HG02588 (cell line): ENCODE measurements around the gene PGBD2.
A peak's percentile ranks its signal among the peaks of the same experiment; 100 is the strongest.
"Not testable (repeated sequence)": the region's sequence is repeated elsewhere in the genome, so short reads cannot be mapped to it uniquely, and the experiment has no call there.

ENCODE experiments used
- ATAC-seq: cut with Tn5 transposase; IDR thresholded peaks from one replicate; pipeline ENCODE4 v1.9.1; 2021; ENCODE audit warnings: mild to moderate bottlenecking, moderate library complexity; ENCODE audit not compliant: unreplicated experiment

The PGBD2 gene, protein sequence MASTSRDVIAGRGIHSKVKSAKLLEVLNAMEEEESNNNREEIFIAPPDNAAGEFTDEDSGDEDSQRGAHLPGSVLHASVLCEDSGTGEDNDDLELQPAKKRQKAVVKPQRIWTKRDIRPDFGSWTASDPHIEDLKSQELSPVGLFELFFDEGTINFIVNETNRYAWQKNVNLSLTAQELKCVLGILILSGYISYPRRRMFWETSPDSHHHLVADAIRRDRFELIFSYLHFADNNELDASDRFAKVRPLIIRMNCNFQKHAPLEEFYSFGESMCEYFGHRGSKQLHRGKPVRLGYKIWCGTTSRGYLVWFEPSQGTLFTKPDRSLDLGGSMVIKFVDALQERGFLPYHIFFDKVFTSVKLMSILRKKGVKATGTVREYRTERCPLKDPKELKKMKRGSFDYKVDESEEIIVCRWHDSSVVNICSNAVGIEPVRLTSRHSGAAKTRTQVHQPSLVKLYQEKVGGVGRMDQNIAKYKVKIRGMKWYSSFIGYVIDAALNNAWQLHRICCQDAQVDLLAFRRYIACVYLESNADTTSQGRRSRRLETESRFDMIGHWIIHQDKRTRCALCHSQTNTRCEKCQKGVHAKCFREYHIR

DNA sequence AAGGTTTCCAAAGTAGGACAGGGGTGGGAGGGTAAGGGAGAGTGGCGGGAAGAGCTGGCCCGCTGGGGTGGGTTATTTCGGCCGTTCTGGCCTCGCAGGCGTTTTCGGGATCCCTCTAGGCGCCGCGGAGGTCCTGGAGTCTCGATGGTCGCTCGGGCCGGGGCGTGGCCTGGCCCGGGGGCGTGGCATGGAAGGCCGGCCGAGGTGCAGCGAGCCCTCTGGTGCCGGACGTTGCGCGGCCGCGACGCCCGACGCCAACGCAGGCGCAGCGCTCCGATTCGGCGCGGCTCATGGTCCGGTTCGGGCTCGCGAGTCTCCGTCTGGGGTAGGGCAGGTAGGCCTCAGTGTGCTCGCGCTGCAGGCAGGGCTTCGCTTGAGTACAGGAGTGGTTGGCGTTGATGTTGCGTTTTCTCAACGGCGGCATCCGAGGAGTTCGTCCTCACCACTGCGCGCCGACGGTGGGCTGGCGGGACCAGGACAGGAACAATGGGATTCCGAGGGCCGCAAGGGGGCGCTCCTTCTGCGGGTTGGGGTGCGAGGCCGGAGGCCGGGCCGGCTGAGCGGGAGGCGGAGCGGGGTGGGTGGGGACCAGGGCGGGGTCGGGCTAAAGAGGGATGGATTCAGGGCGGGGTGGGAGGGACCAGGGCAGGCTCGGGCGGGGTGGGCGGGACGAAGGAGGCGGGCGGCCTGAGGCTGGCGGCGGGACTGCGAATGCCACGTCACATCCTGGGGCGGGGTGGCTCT lies at the start of gene PGBD2:
Gene PGBD2, plus strand, starts transcription at position 227 of the 744 bp plus-strand sequence. CDS start 7,628 bp downstream, outside the sequence.
- ATAC-seq = peak; percentile 93

DNA sequence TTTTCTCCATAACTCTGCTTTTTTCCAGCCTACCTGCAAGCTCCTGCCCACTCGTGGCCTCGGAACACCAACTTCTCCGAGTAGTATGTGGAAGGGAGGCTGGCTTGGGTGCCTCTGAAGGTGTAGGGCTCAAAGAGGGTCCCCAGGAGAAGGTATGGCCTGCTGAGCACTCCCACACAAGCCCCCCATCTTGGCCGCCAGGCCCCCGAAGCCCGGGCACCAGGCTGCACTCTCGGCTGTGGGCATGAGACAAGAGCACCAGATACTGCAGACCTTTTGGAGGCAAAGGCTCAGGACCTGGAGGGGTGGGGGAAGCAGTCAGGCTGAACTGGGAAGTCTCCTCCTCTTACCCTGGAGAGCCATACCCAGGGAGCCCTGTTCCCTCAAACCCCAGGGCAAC lies 48.8 kb upstream of the PGBD2 start:
- ATAC-seq = no peak

DNA sequence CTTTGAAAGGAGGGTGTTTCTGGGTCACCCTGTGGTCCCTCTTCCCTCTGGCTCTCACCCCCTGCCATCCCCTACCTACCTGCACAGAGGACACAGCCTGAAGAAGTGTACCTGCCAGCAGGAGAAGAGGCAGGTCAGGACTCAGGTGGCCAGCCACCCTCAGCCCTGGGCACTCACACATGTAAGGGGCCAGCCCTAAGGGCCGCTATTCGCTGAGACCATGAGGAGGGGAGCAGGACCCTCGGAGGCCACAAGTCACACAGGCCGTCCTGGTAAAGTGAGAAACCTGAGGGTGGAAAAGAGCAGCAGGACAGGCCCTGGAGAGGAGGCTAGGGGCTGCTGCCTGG lies 48.3 kb upstream of the PGBD2 start:
- ATAC-seq = no peak

DNA sequence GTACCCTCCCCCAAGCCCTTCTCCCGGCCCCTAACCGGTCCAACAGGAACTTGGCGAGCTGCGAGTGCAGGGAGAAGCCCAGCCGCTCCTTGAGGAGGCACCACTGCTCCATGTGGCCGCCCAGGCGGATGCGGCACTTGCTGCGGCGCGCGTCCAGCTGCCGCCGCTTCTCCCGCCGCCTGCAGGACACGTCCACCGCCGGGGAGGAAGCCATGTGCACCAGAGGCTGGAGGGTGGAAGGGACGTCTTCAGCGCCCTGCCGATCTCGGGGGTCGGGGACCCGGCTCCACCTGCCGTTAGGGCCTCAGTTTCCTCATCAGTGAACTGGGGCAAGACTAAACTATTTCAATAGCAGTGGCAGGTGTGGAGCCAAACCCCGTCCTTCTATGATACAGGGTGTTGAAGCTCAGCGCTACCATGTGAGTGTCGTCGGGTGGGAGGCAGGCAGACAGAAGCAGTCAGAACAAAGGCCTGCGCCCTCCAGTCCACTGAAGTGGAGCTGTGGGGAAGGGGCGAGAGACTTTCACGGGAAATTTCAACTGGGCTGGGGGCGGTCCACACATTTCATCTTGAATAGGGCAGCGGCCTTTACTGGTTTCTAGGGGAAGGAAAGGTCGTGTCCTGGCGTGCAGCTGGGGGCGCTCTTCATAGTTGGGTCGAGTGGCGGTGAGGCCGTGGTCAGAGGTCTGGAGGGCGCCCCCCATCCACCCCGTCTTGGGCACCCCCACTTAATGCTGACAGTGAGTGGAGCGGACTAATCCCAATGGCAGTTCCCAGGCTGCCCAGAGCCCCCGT lies 47.7 kb upstream of the PGBD2 start:
- peak; percentile 32 for ATAC-seq

DNA sequence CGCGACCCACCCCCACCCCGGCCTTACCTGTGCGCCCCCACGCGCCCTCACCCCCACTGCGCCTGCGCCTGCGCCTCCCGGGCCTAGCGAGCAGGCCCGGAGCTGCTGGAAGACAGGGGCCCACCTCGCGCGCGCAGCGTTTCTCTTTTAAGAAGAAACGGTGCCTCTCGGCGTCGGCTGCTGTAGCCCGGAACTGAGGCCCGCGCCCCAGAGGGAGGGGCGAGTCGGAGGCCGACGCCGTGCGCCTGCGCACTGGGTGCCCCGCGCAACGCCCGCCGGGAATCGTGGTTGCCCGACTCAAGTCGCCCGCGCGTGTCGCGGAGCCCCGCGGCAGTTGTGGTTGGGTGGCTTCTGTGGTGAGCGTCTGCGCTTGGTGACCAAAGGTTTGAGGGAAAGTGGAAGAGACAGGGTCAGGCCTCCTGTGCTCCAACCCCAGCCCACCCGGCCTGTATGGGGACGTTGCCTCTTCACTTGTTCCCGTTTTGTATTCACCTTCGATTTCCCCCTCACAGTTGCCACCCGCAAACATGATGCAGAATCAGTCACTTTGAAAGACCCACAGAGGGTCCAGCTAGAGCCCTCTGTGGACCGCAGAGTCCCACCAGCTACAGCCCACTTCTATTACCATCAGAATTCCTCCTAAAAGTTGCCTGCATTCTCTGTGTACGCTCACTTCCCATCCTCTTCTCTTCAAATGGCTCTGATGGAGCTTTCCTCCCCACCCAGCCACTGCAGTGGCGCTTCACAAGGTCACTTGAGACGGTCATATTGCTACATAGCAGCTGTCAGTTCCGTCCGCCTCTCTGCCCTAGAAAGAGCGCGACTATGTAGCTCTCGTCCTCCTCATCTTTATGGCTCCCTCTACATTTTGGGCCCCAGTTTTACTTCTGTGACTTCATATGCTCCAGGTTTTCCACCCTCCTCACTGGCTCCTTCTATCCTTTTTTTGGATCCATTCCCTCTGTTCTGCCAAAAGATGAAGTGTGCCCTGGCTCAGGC lies 46.8 kb upstream of the PGBD2 start, which contains the start of gene ZNF692:
Gene ZNF692, minus strand, starts transcription at position 195 of the 999 bp plus-strand sequence. CDS start 776 bp downstream, outside the sequence.
- ATAC-seq = peak; percentile 78

DNA sequence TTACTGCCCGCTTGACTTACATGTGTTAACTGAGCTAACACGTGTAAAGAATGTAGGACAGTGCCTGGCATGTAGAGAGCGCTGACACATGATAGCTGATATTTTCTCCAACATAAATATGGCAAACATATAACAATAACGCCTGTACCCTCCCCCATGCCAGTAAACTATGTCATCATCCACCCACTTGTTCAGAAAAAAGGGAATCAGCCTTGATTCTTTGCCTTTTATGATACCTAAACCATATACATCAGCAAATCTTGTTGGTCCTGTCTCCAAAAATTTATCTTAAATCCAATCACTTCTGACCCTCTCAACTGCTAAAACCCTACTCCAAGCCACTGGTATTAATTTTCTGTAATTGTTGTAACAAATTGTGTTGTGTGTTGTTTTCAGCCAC lies 46.0 kb upstream of the PGBD2 start:
- ATAC-seq = no peak

DNA sequence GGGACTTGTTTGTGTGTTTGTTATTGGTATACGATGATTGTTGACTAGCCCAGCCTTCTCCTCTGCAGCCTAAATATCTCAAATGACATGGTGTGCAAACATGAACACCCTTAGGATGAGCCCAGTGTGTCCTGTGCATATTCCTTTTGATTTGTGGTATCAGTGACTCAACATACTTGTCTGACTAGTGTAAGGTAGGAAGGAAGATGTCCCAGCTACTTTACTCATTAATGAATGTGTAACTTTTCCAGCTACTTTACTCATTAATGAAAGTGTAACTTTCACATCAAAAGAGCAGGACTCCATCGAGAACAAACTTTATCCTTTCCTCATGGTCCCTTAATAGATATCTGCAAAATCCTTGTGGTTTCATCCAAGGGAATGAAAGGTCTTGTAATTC lies 44.4 kb upstream of the PGBD2 start:
- no peak for ATAC-seq

DNA sequence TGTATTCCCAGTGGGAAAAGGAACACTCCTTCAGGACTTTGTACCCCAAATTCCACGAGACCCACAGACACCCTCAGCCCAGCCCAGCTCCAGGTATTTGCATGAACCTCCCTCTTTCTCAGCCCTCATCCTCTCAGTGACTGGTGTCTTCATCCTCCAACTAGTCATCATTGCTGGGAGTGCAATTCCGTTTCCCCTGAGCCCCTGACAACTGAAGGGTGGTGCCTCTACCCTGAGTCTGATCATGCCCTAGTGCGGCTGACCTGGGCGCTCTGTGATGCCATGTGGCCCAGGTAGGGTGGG lies 43.4 kb upstream of the PGBD2 start:
- peak; percentile 1 for ATAC-seq

DNA sequence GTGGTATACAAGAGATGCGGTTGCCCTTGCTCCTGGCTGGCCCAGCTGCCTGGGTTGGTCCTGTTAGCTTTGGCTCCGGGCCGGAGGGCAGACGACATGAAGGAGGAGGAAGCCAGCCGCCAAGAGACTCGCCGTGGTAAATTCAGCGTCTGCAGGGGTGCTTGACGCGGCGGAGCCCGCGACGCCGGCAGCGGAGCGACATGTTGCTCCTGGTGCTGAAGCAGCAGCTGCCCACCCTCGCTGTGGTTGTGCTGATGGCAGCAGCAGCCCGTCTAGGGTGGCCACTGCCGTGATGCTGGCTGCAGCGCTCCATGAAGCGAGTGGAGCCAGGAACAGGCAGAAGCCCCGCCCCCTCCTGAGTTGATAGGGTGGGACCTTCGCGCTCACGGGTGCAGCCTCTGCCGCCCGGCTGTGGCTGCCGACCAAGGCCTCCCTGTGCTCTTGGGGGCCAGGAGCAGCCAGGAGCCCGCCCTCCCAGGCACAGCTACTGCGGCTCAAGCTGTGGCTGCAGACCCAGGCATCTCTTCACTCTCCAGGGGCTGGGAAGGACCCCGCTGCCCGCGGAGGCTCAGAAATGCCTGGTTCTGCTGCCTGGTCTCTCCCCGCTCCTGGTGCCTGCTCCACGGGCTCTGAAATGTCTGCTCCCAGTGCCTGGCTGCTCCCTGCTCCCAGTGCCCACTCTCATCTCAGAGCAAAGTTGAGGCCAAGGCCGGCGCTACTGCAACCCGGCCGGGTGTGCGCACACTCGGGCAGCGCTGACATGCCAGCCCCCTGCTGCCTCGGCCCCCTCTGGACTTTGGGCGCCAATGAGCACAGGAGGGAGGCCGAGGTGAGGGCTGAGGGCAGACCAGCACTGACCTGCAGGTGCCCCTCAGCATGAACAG lies 42.8 kb upstream of the PGBD2 start:
- peak; percentile 67 for ATAC-seq

DNA sequence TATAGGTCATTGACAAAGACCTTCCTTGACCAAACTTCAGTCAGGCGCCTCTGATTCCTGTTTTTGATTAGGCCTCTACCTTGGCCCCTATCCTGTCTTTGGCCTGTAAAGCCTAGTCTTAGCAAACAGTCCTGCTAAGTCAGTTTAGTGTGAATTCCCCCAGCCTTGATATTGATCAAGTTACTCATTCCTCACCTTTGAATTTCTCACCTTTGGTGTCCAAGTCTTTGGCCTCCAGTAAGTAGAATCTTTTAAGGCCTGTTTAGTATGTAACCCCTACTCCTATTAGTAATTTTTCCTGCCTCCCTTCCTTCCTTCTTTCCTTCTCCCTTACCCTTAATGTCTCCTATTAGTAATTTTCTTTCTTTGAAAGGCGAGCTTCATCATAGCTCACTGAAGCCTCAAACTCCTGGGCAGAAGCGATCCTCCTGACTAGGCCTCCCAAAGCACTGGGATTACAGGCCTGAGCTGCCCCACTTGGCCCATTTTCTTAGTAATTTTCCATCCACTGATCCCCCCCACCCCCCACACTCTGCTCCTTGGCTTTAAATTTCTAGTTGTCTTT lies 34.1 kb upstream of the PGBD2 start:
- no peak for ATAC-seq

DNA sequence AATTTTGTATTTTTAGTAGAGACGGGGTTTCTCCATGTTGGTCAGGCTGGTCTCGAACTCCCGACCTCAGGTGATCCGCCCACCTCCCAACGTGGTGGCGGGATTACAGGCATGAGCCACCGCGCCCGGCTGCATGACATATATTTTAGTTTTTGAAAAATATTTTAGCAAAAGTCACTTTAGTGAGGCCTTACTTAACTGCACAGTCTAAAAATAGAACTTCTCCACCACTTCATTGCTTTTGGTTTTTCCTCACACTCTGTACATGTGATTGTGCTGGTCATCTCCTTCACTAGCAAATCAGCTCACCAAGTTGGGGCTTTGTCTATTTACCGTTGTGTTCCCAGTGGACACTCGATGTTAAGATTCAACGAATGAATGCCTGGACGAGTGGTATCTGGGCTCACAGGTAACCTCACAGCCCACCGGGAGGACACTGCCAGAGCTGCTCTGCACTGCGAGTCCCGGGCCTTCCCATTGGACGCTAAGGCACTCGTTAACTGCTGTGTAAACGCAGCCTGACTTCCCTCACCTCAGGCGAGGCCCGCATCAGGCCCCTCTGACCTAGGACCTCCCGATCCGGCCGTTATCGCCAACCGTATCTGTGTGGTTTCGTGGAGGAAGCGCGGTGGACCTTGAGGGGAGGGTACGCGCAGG lies 33.2 kb upstream of the PGBD2 start:
- ATAC-seq = peak; percentile 45

DNA sequence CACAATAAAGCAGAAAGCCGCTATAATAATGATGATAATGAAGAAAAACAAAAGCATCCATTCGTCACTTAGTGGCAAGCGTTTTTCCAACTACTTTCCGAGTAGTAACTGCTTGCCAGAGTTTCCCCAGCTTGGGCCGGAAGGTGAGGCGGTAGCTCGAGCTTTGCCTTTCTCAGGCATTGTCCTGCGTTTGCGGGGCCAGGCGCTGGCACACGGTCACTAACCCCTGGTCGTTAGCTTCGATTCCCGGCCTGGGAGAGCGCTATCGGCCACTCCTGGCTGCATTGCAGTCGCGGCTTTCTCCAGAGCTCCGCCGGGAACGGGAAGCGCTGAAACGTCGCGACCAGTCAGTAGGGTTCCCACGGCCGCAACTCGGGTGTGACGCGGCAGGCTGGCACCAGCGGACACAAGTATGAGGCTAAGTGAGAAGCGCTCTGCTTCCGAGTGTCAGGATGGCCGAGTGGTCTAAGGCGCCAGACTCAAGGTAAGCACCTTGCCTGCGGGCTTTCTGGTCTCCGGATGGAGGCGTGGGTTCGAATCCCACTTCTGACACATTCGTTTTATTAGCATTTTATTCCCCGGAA lies 32.5 kb upstream of the PGBD2 start:
- ATAC-seq = peak; percentile 80

DNA sequence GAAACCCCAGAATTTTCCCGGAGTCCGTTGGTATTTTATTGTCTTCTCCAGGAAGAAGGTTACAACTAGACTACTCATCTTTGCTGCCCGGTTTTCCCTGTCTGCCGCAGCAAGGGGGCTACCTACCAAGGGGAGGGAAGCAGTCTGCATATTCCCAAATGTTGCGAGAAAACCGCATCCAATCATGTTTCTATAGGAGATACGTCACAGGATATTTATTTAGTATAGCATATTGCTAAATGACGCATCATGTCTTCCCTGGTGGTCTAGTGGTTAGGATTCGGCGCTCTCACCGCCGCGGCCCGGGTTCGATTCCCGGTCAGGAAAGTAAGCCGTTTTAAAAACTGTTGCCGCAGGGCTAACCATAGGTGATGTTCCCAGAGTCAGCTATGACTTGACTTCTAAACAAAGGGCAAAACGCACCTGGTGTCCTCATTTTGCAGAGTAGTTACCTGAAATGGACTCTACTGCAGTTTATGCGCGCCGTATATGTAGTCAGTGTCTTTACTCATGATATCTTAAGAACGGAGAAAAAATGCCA lies 32.0 kb upstream of the PGBD2 start:
- peak; percentile 51 for ATAC-seq

DNA sequence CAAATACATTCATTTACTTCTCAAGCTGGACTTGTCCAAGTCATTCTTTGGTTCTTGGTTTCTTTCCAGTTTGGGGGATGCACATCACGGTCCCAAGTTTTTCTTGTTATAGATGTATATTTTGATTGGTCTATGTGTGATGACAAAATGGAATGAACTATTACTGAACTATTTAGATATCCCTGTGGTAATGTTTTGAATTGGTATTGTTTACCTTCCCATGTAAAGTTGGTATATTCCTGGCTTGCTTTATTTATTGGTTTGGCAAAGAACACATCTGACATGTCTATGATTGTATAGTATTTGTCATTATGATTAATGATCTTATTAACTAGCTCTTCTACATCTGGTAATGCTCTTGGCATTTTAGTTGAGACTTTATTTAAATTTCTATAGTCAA lies 24.8 kb upstream of the PGBD2 start:
- no peak for ATAC-seq

DNA sequence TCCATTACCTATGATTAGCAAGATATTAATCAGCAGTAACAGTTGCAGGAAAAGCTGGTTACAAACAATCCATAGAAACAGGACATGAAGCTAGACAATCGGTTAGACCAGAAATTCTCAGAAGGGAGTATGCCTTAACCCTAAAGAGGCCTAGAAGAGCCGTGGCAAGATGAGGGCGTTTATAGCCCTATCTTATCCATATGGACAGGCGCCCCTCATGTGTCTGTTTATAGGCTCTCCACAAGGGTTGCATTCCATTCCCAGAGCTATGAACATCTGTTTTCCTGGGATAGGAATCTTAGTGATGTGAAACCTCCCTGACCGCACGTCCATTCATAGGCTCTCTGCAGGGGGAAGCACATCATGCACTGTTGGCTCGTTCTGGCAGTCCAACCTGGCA lies 23.6 kb upstream of the PGBD2 start:
- ATAC-seq = not testable (repeated sequence)

DNA sequence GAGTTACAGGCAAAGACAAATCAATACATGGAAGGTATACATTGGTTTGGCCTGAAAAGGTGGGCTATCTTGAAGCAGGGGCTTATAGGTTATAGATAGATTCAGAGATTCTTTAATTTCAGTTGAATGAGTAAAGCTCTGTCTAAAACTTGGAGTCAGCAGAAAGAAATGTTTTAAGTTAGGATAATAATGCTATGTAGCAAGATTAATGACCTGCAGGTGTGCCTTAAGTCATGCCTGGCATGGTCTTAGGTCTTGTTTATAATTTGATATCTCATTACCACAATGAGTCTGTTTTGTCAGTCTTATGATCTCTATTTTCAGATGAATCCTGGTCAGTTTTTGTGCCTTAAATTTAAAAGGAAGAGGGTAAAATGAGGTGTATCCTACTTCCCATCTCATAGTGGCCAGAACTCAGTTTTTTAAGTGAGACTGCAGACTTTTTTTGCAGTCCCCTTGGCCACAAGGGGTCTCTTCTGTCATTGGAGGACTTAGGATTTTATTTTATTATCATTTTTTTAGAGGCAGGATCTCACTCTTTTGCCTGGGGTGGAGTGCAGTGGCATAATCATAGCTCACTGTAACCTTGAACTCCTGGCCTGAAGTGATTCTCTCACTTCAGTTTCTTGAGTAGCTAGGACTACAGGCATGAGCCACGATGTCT lies 21.3 kb upstream of the PGBD2 start:
- no peak for ATAC-seq

DNA sequence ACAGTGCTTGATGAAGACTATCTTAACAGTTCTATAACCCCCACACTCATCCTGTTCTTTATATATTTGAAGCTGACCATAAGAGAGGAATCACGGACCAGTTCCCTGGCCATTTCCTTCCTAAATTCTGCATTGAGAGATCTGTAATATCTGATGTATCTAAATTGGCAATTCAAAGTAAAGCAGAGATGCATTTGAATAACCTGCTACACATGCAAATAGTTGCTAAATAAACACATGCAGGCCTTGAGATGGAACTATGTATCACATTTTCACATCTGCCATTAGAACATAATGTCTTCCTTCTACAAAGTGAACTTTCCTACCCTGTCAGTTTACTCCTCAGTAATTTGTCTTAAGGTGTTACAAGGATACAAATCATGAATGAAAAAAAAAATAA lies 20.4 kb upstream of the PGBD2 start:
- no peak for ATAC-seq
